Tibial nerve (tissue), 4 donors: ENCODE measurements around the gene NHEJ1.

Source experiments
- EP300 ChIP-seq, 2 donors: sonication (generic); formaldehyde crosslinking; IDR thresholded peaks; one replicate each; pipeline ENCODE4 v1.6.1; 2017; ENCODE audit warnings: antibody characterized with exemption in 2 of 2, mild to moderate bottlenecking in 1 of 2
- POLR2A ChIP-seq, 2 donors: fragments of 450-650 bp; IDR thresholded peaks; one replicate each; pipeline ENCODE4 v1.6.1; 2017; ENCODE audit warnings: antibody characterized with exemption in 2 of 2, mild to moderate bottlenecking in 2 of 2, moderate library complexity in 2 of 2
- TF ChIP-seq, protein P1 (sequence below), 5 experiments: fragments of 200-600 bp in 3 of 5; fragments of 450-650 bp in 2 of 5; sonication (generic) in 3 of 5; IDR thresholded peaks; one replicate each; pipeline ENCODE4 v1.5.1; 2016 to 2019; ENCODE audit warnings: antibody characterized with exemption in 5 of 5, mild to moderate bottlenecking in 3 of 5, moderate library complexity in 2 of 5

- TF ChIP-seq POLR2A (IDR thresholded peaks at IDR 0.05) (no peak), EP300 (IDR thresholded peaks at IDR 0.05) (no peak)
- TF ChIP-seq, protein P1, sequence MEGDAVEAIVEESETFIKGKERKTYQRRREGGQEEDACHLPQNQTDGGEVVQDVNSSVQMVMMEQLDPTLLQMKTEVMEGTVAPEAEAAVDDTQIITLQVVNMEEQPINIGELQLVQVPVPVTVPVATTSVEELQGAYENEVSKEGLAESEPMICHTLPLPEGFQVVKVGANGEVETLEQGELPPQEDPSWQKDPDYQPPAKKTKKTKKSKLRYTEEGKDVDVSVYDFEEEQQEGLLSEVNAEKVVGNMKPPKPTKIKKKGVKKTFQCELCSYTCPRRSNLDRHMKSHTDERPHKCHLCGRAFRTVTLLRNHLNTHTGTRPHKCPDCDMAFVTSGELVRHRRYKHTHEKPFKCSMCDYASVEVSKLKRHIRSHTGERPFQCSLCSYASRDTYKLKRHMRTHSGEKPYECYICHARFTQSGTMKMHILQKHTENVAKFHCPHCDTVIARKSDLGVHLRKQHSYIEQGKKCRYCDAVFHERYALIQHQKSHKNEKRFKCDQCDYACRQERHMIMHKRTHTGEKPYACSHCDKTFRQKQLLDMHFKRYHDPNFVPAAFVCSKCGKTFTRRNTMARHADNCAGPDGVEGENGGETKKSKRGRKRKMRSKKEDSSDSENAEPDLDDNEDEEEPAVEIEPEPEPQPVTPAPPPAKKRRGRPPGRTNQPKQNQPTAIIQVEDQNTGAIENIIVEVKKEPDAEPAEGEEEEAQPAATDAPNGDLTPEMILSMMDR (IDR thresholded peaks at IDR 0.05), result no peak
These were observed 72.8 kb downstream of the NHEJ1 start for GRCh38 chr2:219087848-219088247.
